HepG2 (cell line): Measurements from ENCODE around the gene PERCC1. TPM values are rescaled to one million over a fixed set of nuclear protein-coding genes. Genes with fewer than 3 reads are reported as not detected.
A peak's percentile ranks its signal among the peaks of the same experiment; 100 is the strongest.

ENCODE experiments used
- ARHGAP35 ChIP-seq: sonication (generic); formaldehyde crosslinking; IDR thresholded peaks from 2 replicates; pipeline ENCODE4 v1.9.0; 2022; ENCODE audit warnings: mild to moderate bottlenecking, inconsistent platforms, moderate library complexity, missing genetic modification reagents, borderline replicate concordance
- BORCS8-MEF2B ChIP-seq: sonication (generic); formaldehyde crosslinking; IDR thresholded peaks from 2 replicates; pipeline ENCODE4 v1.8.0; 2022; ENCODE audit warnings: mild to moderate bottlenecking, missing genetic modification reagents
- DNMT3B ChIP-seq: conservative IDR thresholded peaks from 2 replicates; pipeline ENCODE4 v1.6.1; 2016; ENCODE audit warnings: missing biosample characterization, control low read depth
- FOSL1 ChIP-seq: sonication (generic); formaldehyde crosslinking; IDR thresholded peaks from 2 replicates; pipeline ENCODE4 v1.9.0; 2021; ENCODE audit warnings: missing genetic modification reagents, borderline replicate concordance
- HHEX ChIP-seq: IDR thresholded peaks from 2 replicates; pipeline ENCODE4 v1.6.1; 2016; ENCODE audit warnings: control low read depth
- ISL2 ChIP-seq: sonication (generic); formaldehyde crosslinking; IDR thresholded peaks from 2 replicates; pipeline ENCODE4 v1.5.0; 2020; ENCODE audit warnings: missing genetic modification reagents
- JDP2 ChIP-seq: sonication (generic); formaldehyde crosslinking; IDR thresholded peaks from 2 replicates; pipeline ENCODE4 v1.8.1; 2022; ENCODE audit warnings: missing genetic modification reagents, borderline replicate concordance
- KDM3A ChIP-seq: IDR thresholded peaks from 2 replicates; pipeline ENCODE4 v1.6.1; 2018; ENCODE audit warnings: low read depth, missing compliant biosample characterization
- KLF16 ChIP-seq, 2 experiments: sonication (generic) in 1 of 2; formaldehyde crosslinking in 1 of 2; IDR thresholded peaks; 2 replicates each; pipeline versions ENCODE4 v1.6.1 to v1.8.0; 2016 to 2023; ENCODE audit warnings: missing genetic modification reagents in 2 of 2, missing compliant biosample characterization in 1 of 2
- TEAD2 ChIP-seq: sonication (generic); formaldehyde crosslinking; IDR thresholded peaks from 2 replicates; pipeline ENCODE4 v1.9.0; 2021; ENCODE audit warnings: missing genetic modification reagents
- ZNF562 ChIP-seq: sonication (generic); formaldehyde crosslinking; IDR thresholded peaks from 2 replicates; pipeline ENCODE4 v1.8.0; 2022; ENCODE audit warnings: missing genetic modification reagents, borderline replicate concordance
- ZNF619 ChIP-seq: sonication (generic); formaldehyde crosslinking; IDR thresholded peaks from 2 replicates; pipeline ENCODE4 v1.4.0; 2020; ENCODE audit warnings: mild to moderate bottlenecking, missing genetic modification reagents
- polyA plus RNA-seq, 8 experiments: library from polyadenylated mRNA; depleted of rRNA in 3 of 8; stranded (reverse) in 7 of 8; unstranded in 1 of 8; fragments of >200 nt; fragmentation: Illumina TruSeq in 4 of 8; extraction: Trizol in 4 of 8; gene quantifications; 2 replicates each; pipeline versions ENCODE4 v1.2.1 to v1.2.3, GENCODE V29; 2011 to 2016; ENCODE audit warnings: low read depth in 4 of 8, missing spikeins in 1 of 8, mixed read lengths in 1 of 8; ENCODE audit not compliant: insufficient read depth in 1 of 8
- total RNA-seq, 5 experiments: library from RNA; depleted of rRNA; stranded (reverse); fragments of >200 nt; fragmentation: Illumina TruSeq; extraction: Trizol; gene quantifications; 2 replicates each; pipeline ENCODE4 v1.2.3, GENCODE V29; 2016; ENCODE audit warnings: low read depth in 1 of 5
- TF ChIP-seq, protein P1 (sequence below): sonication (generic); formaldehyde crosslinking; conservative IDR thresholded peaks from 2 replicates; pipeline ENCODE4 v1.4.0; 2020; ENCODE audit warnings: missing genetic modification reagents
- TF ChIP-seq, protein P2 (sequence below): IDR thresholded peaks from 2 replicates; pipeline ENCODE4 v1.6.1; 2016; ENCODE audit warnings: low read depth, missing genetic modification reagents, missing compliant biosample characterization
- TF ChIP-seq, protein P3 (sequence below): IDR thresholded peaks from 2 replicates; pipeline ENCODE4 v1.6.1; 2018; ENCODE audit warnings: missing genetic modification reagents, mild to moderate bottlenecking, missing compliant biosample characterization
- TF ChIP-seq, protein P4 (sequence below): sonication (generic); formaldehyde crosslinking; IDR thresholded peaks from 2 replicates; pipeline ENCODE4 v1.8.0; 2022; ENCODE audit warnings: mild to moderate bottlenecking, missing genetic modification reagents, moderate library complexity
- TF ChIP-seq, protein P5 (sequence below): sonication (generic); formaldehyde crosslinking; IDR thresholded peaks from 2 replicates; pipeline ENCODE4 v1.5.1; 2020; ENCODE audit warnings: mild to moderate bottlenecking, missing genetic modification reagents

Gene PERCC1
- total and polyA plus RNA-seq, 2 of the 13 experiments (the other 11 are each of a cell fraction or from before 2014, with no cell fraction given), result 0.15 TPM; not detected in 1

DNA sequence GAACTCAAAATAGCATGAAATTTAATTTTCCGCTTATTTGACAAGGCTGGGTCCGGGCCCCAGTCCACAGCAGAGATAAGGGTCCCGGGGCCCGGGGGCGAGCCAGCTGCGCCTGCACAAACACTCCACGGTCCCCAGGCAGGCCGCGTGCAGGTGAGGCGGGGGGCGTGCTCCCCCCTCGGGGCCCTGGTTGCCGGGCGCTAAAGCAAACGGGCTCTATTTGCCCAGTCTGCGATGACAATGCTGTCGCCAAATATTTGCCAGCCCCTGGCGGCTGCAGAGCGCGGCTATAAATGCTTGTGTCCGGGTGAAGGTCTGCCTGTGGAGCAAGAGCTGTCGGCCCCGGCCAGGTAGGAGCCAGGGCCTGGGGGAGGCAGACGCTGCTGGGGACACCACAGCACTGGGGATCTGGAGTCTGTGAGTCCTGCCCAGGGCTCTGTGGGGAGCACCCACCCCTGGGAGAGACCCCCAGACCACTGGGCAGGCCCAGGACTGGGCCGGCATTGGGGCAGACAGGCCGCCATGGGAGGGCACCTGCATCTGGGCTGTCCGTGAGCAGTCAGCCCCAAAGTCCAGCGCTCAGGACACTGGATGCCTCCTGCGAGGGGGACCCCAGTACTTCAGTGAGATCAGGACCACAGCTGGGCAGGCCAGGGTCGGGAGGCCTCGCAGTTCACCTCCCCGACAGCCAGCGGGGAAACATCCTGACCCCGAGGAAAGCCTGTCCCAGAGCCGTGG is at the start of gene PERCC1 (continued):
- TF ChIP-seq, protein P1, sequence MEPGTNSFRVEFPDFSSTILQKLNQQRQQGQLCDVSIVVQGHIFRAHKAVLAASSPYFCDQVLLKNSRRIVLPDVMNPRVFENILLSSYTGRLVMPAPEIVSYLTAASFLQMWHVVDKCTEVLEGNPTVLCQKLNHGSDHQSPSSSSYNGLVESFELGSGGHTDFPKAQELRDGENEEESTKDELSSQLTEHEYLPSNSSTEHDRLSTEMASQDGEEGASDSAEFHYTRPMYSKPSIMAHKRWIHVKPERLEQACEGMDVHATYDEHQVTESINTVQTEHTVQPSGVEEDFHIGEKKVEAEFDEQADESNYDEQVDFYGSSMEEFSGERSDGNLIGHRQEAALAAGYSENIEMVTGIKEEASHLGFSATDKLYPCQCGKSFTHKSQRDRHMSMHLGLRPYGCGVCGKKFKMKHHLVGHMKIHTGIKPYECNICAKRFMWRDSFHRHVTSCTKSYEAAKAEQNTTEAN (CRISPR knock-in tag), result no peak
- TF ChIP-seq ZNF619 (CRISPR knock-in tag) (no peak), ARHGAP35 (CRISPR knock-in tag) (no peak; the same call in 1 of the 2 replicates), FOSL1 (CRISPR knock-in tag) (no peak), HHEX (CRISPR knock-in tag) (no peak; the same call in 1 of the 2 replicates), DNMT3B (CRISPR knock-in tag) (no peak), JDP2 (CRISPR knock-in tag) (no peak), BORCS8-MEF2B (CRISPR knock-in tag) (0 out of 2 replicates have a peak, but pooled peaks have one; percentile 57), KLF16 (CRISPR knock-in tag; IDR thresholded peaks at IDR 0.05) (no peak; a peak in 1 of 4 replicates), ISL2 (CRISPR knock-in tag) (peak; percentile 68; the same call in 1 of the 2 replicates), KDM3A (CRISPR knock-in tag) (peak; percentile 65; the same call in 1 of the 2 replicates), ZNF562 (CRISPR knock-in tag) (no peak), TEAD2 (no peak)
- TF ChIP-seq, protein P2, sequence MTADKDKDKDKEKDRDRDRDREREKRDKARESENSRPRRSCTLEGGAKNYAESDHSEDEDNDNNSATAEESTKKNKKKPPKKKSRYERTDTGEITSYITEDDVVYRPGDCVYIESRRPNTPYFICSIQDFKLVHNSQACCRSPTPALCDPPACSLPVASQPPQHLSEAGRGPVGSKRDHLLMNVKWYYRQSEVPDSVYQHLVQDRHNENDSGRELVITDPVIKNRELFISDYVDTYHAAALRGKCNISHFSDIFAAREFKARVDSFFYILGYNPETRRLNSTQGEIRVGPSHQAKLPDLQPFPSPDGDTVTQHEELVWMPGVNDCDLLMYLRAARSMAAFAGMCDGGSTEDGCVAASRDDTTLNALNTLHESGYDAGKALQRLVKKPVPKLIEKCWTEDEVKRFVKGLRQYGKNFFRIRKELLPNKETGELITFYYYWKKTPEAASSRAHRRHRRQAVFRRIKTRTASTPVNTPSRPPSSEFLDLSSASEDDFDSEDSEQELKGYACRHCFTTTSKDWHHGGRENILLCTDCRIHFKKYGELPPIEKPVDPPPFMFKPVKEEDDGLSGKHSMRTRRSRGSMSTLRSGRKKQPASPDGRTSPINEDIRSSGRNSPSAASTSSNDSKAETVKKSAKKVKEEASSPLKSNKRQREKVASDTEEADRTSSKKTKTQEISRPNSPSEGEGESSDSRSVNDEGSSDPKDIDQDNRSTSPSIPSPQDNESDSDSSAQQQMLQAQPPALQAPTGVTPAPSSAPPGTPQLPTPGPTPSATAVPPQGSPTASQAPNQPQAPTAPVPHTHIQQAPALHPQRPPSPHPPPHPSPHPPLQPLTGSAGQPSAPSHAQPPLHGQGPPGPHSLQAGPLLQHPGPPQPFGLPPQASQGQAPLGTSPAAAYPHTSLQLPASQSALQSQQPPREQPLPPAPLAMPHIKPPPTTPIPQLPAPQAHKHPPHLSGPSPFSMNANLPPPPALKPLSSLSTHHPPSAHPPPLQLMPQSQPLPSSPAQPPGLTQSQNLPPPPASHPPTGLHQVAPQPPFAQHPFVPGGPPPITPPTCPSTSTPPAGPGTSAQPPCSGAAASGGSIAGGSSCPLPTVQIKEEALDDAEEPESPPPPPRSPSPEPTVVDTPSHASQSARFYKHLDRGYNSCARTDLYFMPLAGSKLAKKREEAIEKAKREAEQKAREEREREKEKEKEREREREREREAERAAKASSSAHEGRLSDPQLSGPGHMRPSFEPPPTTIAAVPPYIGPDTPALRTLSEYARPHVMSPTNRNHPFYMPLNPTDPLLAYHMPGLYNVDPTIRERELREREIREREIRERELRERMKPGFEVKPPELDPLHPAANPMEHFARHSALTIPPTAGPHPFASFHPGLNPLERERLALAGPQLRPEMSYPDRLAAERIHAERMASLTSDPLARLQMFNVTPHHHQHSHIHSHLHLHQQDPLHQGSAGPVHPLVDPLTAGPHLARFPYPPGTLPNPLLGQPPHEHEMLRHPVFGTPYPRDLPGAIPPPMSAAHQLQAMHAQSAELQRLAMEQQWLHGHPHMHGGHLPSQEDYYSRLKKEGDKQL (CRISPR knock-in tag), result peak; percentile 93
- TF ChIP-seq, protein P3, sequence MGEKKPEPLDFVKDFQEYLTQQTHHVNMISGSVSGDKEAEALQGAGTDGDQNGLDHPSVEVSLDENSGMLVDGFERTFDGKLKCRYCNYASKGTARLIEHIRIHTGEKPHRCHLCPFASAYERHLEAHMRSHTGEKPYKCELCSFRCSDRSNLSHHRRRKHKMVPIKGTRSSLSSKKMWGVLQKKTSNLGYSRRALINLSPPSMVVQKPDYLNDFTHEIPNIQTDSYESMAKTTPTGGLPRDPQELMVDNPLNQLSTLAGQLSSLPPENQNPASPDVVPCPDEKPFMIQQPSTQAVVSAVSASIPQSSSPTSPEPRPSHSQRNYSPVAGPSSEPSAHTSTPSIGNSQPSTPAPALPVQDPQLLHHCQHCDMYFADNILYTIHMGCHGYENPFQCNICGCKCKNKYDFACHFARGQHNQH (CRISPR knock-in tag), result peak; percentile 93; the same call in 1 of the 2 replicates
- TF ChIP-seq, protein P4, sequence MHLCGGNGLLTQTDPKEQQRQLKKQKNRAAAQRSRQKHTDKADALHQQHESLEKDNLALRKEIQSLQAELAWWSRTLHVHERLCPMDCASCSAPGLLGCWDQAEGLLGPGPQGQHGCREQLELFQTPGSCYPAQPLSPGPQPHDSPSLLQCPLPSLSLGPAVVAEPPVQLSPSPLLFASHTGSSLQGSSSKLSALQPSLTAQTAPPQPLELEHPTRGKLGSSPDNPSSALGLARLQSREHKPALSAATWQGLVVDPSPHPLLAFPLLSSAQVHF (CRISPR knock-in tag), result 0 out of 2 replicates have a peak, but pooled peaks have one; percentile 32
- TF ChIP-seq, protein P5, sequence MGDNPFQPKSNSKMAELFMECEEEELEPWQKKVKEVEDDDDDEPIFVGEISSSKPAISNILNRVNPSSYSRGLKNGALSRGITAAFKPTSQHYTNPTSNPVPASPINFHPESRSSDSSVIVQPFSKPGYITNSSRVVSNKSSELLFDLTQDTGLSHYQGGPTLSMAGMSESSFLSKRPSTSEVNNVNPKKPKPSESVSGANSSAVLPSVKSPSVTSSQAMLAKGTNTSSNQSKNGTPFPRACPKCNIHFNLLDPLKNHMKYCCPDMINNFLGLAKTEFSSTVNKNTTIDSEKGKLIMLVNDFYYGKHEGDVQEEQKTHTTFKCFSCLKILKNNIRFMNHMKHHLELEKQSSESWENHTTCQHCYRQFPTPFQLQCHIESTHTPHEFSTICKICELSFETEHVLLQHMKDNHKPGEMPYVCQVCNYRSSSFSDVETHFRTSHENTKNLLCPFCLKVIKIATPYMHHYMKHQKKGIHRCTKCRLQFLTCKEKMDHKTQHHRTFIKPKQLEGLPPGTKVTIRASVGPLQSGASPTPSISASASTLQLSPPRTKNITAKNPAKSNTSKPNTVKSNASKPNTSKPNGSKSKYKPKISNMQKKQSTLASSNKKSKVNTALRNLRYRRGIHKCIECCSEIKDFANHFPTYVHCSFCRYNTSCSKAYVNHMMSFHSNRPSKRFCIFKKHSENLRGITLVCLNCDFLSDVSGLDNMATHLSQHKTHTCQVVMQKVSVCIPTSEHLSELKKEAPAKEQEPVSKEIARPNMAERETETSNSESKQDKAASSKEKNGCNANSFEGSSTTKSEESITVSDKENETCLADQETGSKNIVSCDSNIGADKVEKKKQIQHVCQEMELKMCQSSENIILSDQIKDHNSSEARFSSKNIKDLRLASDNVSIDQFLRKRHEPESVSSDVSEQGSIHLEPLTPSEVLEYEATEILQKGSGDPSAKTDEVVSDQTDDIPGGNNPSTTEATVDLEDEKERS (CRISPR knock-in tag), result peak; percentile 66
